GM12892 (cell line): ENCODE measurements around the gene VSIR.

Experiments used
- POLR2A ChIP-seq: IDR thresholded peaks from 2 replicates; pipeline ENCODE4 v1.6.1; 2011; ENCODE audit warnings: low read depth, low read length, control low read depth
- POLR2AphosphoS5 ChIP-seq: IDR thresholded peaks from 2 replicates; pipeline ENCODE4 v1.6.1; 2011; ENCODE audit warnings: low read depth, low read length, control low read depth
- TAF1 ChIP-seq: IDR thresholded peaks from 2 replicates; pipeline ENCODE4 v1.6.1; 2011; ENCODE audit warnings: low read depth, mild to moderate bottlenecking, control low read depth, low read length, borderline replicate concordance

GRCh38 chr10:71802235-71802634 lies 28.9 kb upstream of the VSIR start:
- no peak for TF ChIP-seq POLR2A
- no peak for TF ChIP-seq POLR2AphosphoS5
- no peak for TF ChIP-seq TAF1
